Rectal smooth muscle tissue (tissue), 1 donor: ENCODE results near the gene SDK1.

ENCODE experiments used
- H3K27ac ChIP-seq: one replicate; pipeline ENCODE4 v1.7.0; 2013; ENCODE audit warnings: low read depth, low read length, inconsistent platforms
- H3K27me3 ChIP-seq: one replicate; pipeline ENCODE4 v1.7.0; 2013; ENCODE audit warnings: low read length; ENCODE audit not compliant: control insufficient read depth, insufficient read depth
- H3K36me3 ChIP-seq: one replicate; pipeline ENCODE4 v1.7.0; 2013; ENCODE audit warnings: low read length; ENCODE audit not compliant: control insufficient read depth, insufficient read depth
- H3K4me1 ChIP-seq: one replicate; pipeline ENCODE4 v1.7.0; 2013; ENCODE audit warnings: low read length; ENCODE audit not compliant: control insufficient read depth, insufficient read depth
- H3K4me3 ChIP-seq: one replicate; pipeline ENCODE4 v1.7.0; 2013; ENCODE audit warnings: low read length
- H3K9ac ChIP-seq: one replicate; pipeline ENCODE4 v1.7.0; 2013; ENCODE audit warnings: low read length

Gene SDK1

GRCh38 chr7:4181446-4181845 lies 880.4 kb downstream of the SDK1 start:
- no peak overlapping the region for H3K4me3 ChIP-seq
- no peaks in the 10 kb centered on the region for H3K27me3 ChIP-seq
- H3K4me1 ChIP-seq = peaks cover 17% of the 10 kb centered on the region
- no peak overlapping the region for H3K27ac ChIP-seq
- H3K36me3 ChIP-seq = no peaks in the 10 kb centered on the region
- H3K9ac ChIP-seq = no peak overlapping the region

- H3K4me1 ChIP-seq = peaks cover 17% of the 10 kb centered on the region
- H3K27me3 ChIP-seq = no peaks in the 10 kb centered on the region
- H3K4me3 ChIP-seq = no peak overlapping the region
- no peaks in the 10 kb centered on the region for H3K36me3 ChIP-seq
- H3K27ac ChIP-seq = peak overlapping the region; percentile 53
- no peak overlapping the region for H3K9ac ChIP-seq
These were observed 881.7 kb downstream of the SDK1 start for GRCh38 chr7:4182605-4183300.

GRCh38 chr7:4184653-4185052 lies 883.6 kb downstream of the SDK1 start:
- Histone ChIP-seq H3K27me3 (no peaks in the 10 kb centered on the region), H3K27ac (no peak overlapping the region), H3K4me1 (peaks cover 25% of the 10 kb centered on the region), H3K36me3 (no peaks in the 10 kb centered on the region), H3K9ac (no peak overlapping the region), H3K4me3 (no peak overlapping the region)

- H3K36me3 ChIP-seq = no peaks in the 10 kb centered on the region
- no peaks in the 10 kb centered on the region for H3K27me3 ChIP-seq
- no peak overlapping the region for H3K4me3 ChIP-seq
- peak overlapping the region; percentile 21 for H3K27ac ChIP-seq
- no peak overlapping the region for H3K9ac ChIP-seq
- peaks cover 28% of the 10 kb centered on the region for H3K4me1 ChIP-seq
These were observed 884.1 kb downstream of the SDK1 start for GRCh38 chr7:4185136-4185535.

- peak overlapping the region; percentile 21 for H3K27ac ChIP-seq
- no peak overlapping the region for H3K4me3 ChIP-seq
- peaks cover 28% of the 10 kb centered on the region for H3K4me1 ChIP-seq
- H3K36me3 ChIP-seq = no peaks in the 10 kb centered on the region
- no peak overlapping the region for H3K9ac ChIP-seq
- no peaks in the 10 kb centered on the region for H3K27me3 ChIP-seq
These were observed 884.9 kb downstream of the SDK1 start for GRCh38 chr7:4185721-4186512.

- Histone ChIP-seq H3K9ac (no peak overlapping the region), H3K27me3 (no peaks in the 10 kb centered on the region), H3K36me3 (no peaks in the 10 kb centered on the region), H3K4me3 (no peak overlapping the region), H3K27ac (no peak overlapping the region), H3K4me1 (peaks cover 28% of the 10 kb centered on the region)
These were observed 885.4 kb downstream of the SDK1 start for GRCh38 chr7:4186513-4186780.

- Histone ChIP-seq H3K9ac (no peak overlapping the region), H3K36me3 (no peaks in the 10 kb centered on the region), H3K4me3 (no peak overlapping the region), H3K4me1 (peaks cover 24% of the 10 kb centered on the region), H3K27ac (peak overlapping the region; percentile 41), H3K27me3 (no peaks in the 10 kb centered on the region)
These were observed 887.6 kb downstream of the SDK1 start for GRCh38 chr7:4188651-4189050.

GRCh38 chr7:4189131-4189570 lies 888.1 kb downstream of the SDK1 start:
- peak overlapping the region; percentile 64 for H3K27ac ChIP-seq
- H3K36me3 ChIP-seq = no peaks in the 10 kb centered on the region
- H3K4me1 ChIP-seq = peaks cover 19% of the 10 kb centered on the region
- peak overlapping the region; percentile 21 for H3K4me3 ChIP-seq
- H3K27me3 ChIP-seq = no peaks in the 10 kb centered on the region
- H3K9ac ChIP-seq = no peak overlapping the region

GRCh38 chr7:4190010-4190981 lies 889.2 kb downstream of the SDK1 start:
- Histone ChIP-seq H3K36me3 (no peaks in the 10 kb centered on the region), H3K4me1 (peaks cover 17% of the 10 kb centered on the region), H3K27ac (no peak overlapping the region), H3K4me3 (no peak overlapping the region), H3K9ac (no peak overlapping the region), H3K27me3 (no peaks in the 10 kb centered on the region)

GRCh38 chr7:4191046-4191445 lies 890.0 kb downstream of the SDK1 start:
- Histone ChIP-seq H3K27ac (no peak overlapping the region), H3K27me3 (no peaks in the 10 kb centered on the region), H3K4me3 (no peak overlapping the region), H3K36me3 (no peaks in the 10 kb centered on the region), H3K4me1 (peaks cover 13% of the 10 kb centered on the region), H3K9ac (no peak overlapping the region)

- H3K27ac ChIP-seq = no peak overlapping the region
- no peaks in the 10 kb centered on the region for H3K27me3 ChIP-seq
These were observed 890.5 kb downstream of the SDK1 start for GRCh38 chr7:4191525-4191924.

GRCh38 chr7:4195660-4196059 lies 894.6 kb downstream of the SDK1 start:
- H3K36me3 ChIP-seq = no peaks in the 10 kb centered on the region
- no peaks in the 10 kb centered on the region for H3K27me3 ChIP-seq
- no peak overlapping the region for H3K9ac ChIP-seq
- no peak overlapping the region for H3K4me3 ChIP-seq
- H3K27ac ChIP-seq = no peak overlapping the region
- H3K4me1 ChIP-seq = no peaks in the 10 kb centered on the region

More at GRCh38 chr7:4191525-4191924, 890.5 kb downstream of the SDK1 start:
- Histone ChIP-seq H3K4me1 (peaks cover 11% of the 10 kb centered on the region), H3K4me3 (no peak overlapping the region), H3K36me3 (no peaks in the 10 kb centered on the region), H3K9ac (no peak overlapping the region)
